OCI-LY7 (cell line): Measurements from ENCODE around the gene ATP6V1C2. TPM values are rescaled to one million over a fixed set of nuclear protein-coding genes. Genes with fewer than 3 reads are reported as not detected.
A peak's percentile ranks its signal among the peaks of the same experiment; 100 is the strongest.

ENCODE experiments used
- BruUV-seq: library from RNA; stranded (reverse); fragments of 400-500 nt; replicated peaks from 2 replicates; lab custom pipeline; 2021; lab: Mats Ljungman, UMichigan
- CTCF ChIA-PET: fragments of 300-600 bp; sonication (Branson Sonifier 250); formaldehyde crosslinking; loops from one replicate; lab custom pipeline; 2022; ENCODE audit warnings: antibody characterized with exemption; ENCODE audit not compliant: unreplicated experiment; lab: Charles Lee
- POLR2A ChIA-PET: fragments of 300-600 bp; sonication (Branson Sonifier 250); formaldehyde crosslinking; loops from one replicate; lab custom pipeline; 2022; ENCODE audit warnings: antibody characterized with exemption; lab: Charles Lee
- DNase-seq: peaks from one replicate; pipeline ENCODE4 v3.0.0-alpha.2; 2015; ENCODE audit warnings: low spot score
- H2AFZ ChIP-seq: fragments of 200-600 bp; sonication (generic), shearing (Covaris generic); 2 replicates; pipeline ENCODE4 v1.6.1; 2014; ENCODE audit warnings: mild to moderate bottlenecking, antibody characterized with exemption, low read length, moderate library complexity
- H3K27ac ChIP-seq: fragments of 200-600 bp; sonication (generic); 2 replicates; pipeline ENCODE4 v1.5.1; 2014; ENCODE audit warnings: mixed run types, low read depth, mild to moderate bottlenecking, moderate library complexity, low read length, inconsistent platforms; ENCODE audit not compliant: poor library complexity, severe bottlenecking
- H3K36me3 ChIP-seq: fragments of 200-600 bp; sonication (generic); 2 replicates; pipeline ENCODE4 v1.6.1; 2014; ENCODE audit warnings: mild to moderate bottlenecking, antibody characterized with exemption, low read length, moderate library complexity, mixed read lengths; ENCODE audit not compliant: insufficient read depth
- H3K4me1 ChIP-seq: fragments of 200-600 bp; sonication (generic); 2 replicates; pipeline ENCODE4 v1.5.1; 2014; ENCODE audit warnings: mild to moderate bottlenecking, low read length; ENCODE audit not compliant: insufficient read depth, poor library complexity, severe bottlenecking
- H3K4me2 ChIP-seq: fragments of 200-600 bp; sonication (generic); 2 replicates; pipeline ENCODE4 v1.6.1; 2014; ENCODE audit warnings: mild to moderate bottlenecking, low read length
- H3K4me3 ChIP-seq: fragments of 200-600 bp; sonication (generic); 2 replicates; pipeline ENCODE4 v1.5.1; 2014; ENCODE audit warnings: mild to moderate bottlenecking, low read depth, low read length; ENCODE audit not compliant: poor library complexity, severe bottlenecking
- H3K79me2 ChIP-seq: fragments of 200-600 bp; sonication (generic); 2 replicates; pipeline ENCODE4 v1.6.1; 2016; ENCODE audit warnings: low read depth, mild to moderate bottlenecking, low read length, moderate library complexity, mixed read lengths; ENCODE audit not compliant: insufficient read depth
- H3K9me2 ChIP-seq: fragments of 200-600 bp; sonication (generic); 2 replicates; pipeline ENCODE4 v1.6.1; 2016; ENCODE audit warnings: mild to moderate bottlenecking, low read length, mixed read lengths; ENCODE audit not compliant: insufficient read depth
- H3K9me3 ChIP-seq: fragments of 200-600 bp; sonication (generic); 2 replicates; pipeline ENCODE4 v1.6.1; 2014; ENCODE audit warnings: mild to moderate bottlenecking, mixed run types, low read length, mixed read lengths
- H4K20me1 ChIP-seq: fragments of 200-600 bp; sonication (generic); 2 replicates; pipeline ENCODE4 v1.6.1; 2014; ENCODE audit warnings: mild to moderate bottlenecking, antibody characterized with exemption, low read length, moderate library complexity, mixed read lengths; ENCODE audit not compliant: insufficient read depth
- CTCF ChIP-seq: fragments of 200-600 bp; sonication (generic); conservative IDR thresholded peaks from 2 replicates; pipeline ENCODE4 v1.5.1; 2014; ENCODE audit warnings: mild to moderate bottlenecking, antibody characterized with exemption, low read length, moderate library complexity, mixed read lengths
- EZH2phosphoT487 ChIP-seq: fragments of 200-600 bp; sonication (generic); IDR thresholded peaks from 2 replicates; pipeline ENCODE4 v1.6.1; 2018; ENCODE audit warnings: low read depth, borderline replicate concordance, mild to moderate bottlenecking, mixed run types, antibody characterized with exemption, low read length, moderate library complexity, mixed read lengths
- intact Hi-C: fragments of 100-400 bp; cut with micrococcal nuclease; formaldehyde crosslinking; loops from one replicate; pipeline ENCODE4 v1.10.0; 2022; ENCODE audit not compliant: unreplicated experiment
- total RNA-seq, 2 experiments: library from RNA; depleted of rRNA in 1 of 2; stranded (reverse); fragments of >200 nt in 1 of 2; shearing (Covaris generic) in 1 of 2; gene quantifications; 2 replicates each; pipeline ENCODE4 v1.2.3, GENCODE V29; 2014 to 2022

The ATP6V1C2 gene
- total RNA-seq, 2 experiments from 2014 or later, result 0.13 TPM; not detected in 1

GRCh38 chr2:10678225-10678624 is 43.2 kb upstream of the ATP6V1C2 start:
- Histone ChIP-seq H3K79me2 (peaks cover 7% of the 10 kb centered on the region; the same call in 1 of the 2 replicates), H3K27ac (no peak overlapping the region), H2AFZ (no peak overlapping the region), H3K4me1 (no peaks in the 10 kb centered on the region), H3K4me3 (no peak overlapping the region), H3K9me3 (no peaks in the 10 kb centered on the region), H4K20me1 (0 out of 2 replicates have a peak, but pooled peaks cover 8% of the 10 kb centered on the region), H3K36me3 (peaks cover 78% of the 10 kb centered on the region), H3K9me2 (no peaks in the 10 kb centered on the region), H3K4me2 (no peak overlapping the region)
- TF ChIP-seq CTCF (peak; percentile 67), EZH2phosphoT487 (no peak)
- POLR2A ChIA-PET, result interaction anchor here (0.6 to 1.1 kb wide), 7 partner anchors 9 to 476 kb away, joined by 3 to 8 read pairs (median 3); no protein-coding TSS in a partner anchor
- no peak for DNase-seq
- intact Hi-C loops, result no loop called here
- no TSS peak for BruUV-seq
- CTCF ChIA-PET, result no interaction called here

GRCh38 chr2:10680214-10680613 is 41.2 kb upstream of the ATP6V1C2 start:
- Histone ChIP-seq H3K36me3 (peaks cover 80% of the 10 kb centered on the region), H3K9me3 (no peaks in the 10 kb centered on the region), H3K79me2 (peaks cover 18% of the 10 kb centered on the region; the same call in 1 of the 2 replicates), H3K4me3 (no peak overlapping the region), H3K9me2 (no peaks in the 10 kb centered on the region), H3K27ac (no peak overlapping the region), H4K20me1 (peaks cover 8% of the 10 kb centered on the region; the same call in 1 of the 2 replicates), H3K4me1 (no peaks in the 10 kb centered on the region), H3K4me2 (no peak overlapping the region), H2AFZ (no peak overlapping the region)
- intact Hi-C loops, result no loop called here
- no TSS peak for BruUV-seq
- no peak for DNase-seq
- TF ChIP-seq EZH2phosphoT487 (no peak), CTCF (no peak)
- ChIA-PET POLR2A (no interaction called here), CTCF (no interaction called here)

- H3K79me2 ChIP-seq, result peaks cover 26% of the 10 kb centered on the region
- H3K36me3 ChIP-seq, result peaks cover 80% of the 10 kb centered on the region
- TF ChIP-seq CTCF (no peak), EZH2phosphoT487 (no peak)
- H3K4me1 ChIP-seq, result no peaks in the 10 kb centered on the region
- ChIA-PET POLR2A (interaction anchor here (0.6 to 1.4 kb wide), 2 partner anchors 9 to 15 kb away, joined by 3 to 6 read pairs; no protein-coding TSS in a partner anchor), CTCF (no interaction called here)
- no peak overlapping the region for H3K27ac ChIP-seq
- no peaks in the 10 kb centered on the region for H3K9me3 ChIP-seq
- no peaks in the 10 kb centered on the region for H3K9me2 ChIP-seq
- BruUV-seq, result no TSS peak
- DNase-seq, result no peak
- peaks cover 8% of the 10 kb centered on the region; the same call in 1 of the 2 replicates for H4K20me1 ChIP-seq
- H2AFZ ChIP-seq, result no peak overlapping the region
- intact Hi-C loops, result no loop called here
- H3K4me2 ChIP-seq, result no peak overlapping the region
- no peak overlapping the region for H3K4me3 ChIP-seq
Observed at GRCh38 chr2:10680957-10681356, 40.5 kb upstream of the ATP6V1C2 start.
